GM19099 (cell line): ENCODE results near the gene MTNR1B.

ENCODE experiments used
- POLR2A ChIP-seq: IDR thresholded peaks from 3 replicates; pipeline ENCODE4 v1.6.1; 2011; ENCODE audit warnings: low read depth; ENCODE audit not compliant: insufficient read length; ENCODE audit errors: extremely low read depth

The MTNR1B gene

GRCh38 chr11:93013646-93014045 is 44.2 kb downstream of the MTNR1B start:
- no peak for TF ChIP-seq POLR2A

DNA sequence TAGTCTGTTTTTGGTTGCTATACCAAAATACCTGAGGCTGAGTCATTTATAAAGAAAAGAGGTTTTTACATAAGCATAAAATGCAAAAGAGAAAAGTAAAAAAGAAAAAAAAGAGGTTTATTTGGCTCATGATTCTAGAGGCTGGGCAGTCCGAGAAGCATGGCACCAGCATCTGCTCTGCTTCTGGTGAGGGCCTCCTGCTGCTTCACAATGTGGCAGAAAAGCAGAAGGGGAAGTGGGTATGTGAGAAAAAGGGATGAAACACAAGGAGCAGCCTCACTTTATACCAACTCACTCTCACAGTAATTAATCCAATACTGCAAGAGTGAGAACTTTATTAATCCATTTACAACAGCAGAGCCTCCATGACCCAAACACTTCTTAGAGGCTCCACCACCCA is 47.1 kb downstream of the MTNR1B start:
- no peak for TF ChIP-seq POLR2A

GRCh38 chr11:93017821-93018690 is 48.6 kb downstream of the MTNR1B start:
- TF ChIP-seq POLR2A: no peak

DNA sequence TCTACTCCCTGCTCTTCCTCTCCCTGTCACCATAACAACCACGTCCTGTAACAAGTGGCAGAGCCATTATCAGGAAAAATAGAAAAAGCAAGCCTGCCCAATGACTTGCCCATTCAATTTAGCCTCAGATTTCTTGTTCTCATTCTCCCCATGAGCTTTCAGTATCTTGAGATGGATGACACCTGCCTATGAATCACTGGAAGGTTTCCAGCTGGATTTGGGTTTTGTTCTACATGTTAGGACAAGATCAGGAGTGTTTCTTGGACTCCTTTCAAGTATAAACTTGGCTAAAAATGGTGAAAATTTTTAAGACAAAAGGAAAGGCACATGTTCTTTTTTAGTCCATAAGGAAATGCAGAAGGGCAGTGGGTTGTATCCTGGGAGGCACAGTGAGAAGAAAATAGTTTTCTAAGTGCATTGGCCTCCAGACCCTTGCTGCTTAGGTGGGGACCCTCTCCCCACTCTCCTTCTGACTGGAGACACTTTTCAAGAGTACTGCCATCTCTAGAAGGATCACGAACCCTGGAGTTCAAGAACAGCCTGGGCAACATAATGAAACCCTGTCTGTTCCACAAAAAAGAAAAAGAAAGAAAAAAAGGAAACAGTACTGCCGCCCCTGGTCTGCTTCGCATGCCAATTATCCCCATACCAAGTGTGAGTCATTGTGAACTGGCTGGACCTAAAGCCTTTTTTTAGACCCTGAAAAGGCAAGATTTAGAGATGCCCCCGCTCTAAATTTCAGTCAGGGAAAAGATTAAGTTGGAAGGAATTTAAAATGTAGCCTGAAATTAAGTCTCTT is 51.0 kb downstream of the MTNR1B start:
- TF ChIP-seq POLR2A: no peak

DNA sequence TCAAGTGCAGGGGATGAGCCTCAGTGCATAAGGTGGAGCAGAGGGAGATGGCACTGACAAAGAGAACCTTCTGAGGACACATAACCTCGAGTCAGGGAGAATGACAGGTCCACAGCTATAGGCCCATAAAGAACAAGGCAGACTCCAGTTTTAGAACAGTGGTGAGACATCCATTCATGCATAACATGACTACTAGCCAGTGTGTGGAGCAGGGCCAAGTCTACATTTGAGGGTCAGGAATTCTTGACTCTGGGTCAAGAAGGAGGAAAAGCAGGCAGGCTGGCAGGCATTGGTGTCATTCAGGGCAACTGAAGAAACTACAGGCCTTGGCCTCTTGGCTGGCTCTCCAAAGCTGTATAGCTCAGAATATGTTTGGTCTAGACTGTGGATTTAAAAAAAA is 54.9 kb downstream of the MTNR1B start:
- no peak for TF ChIP-seq POLR2A

GRCh38 chr11:93025558-93026255 is 56.3 kb downstream of the MTNR1B start:
- no peak for TF ChIP-seq POLR2A

- TF ChIP-seq POLR2A: no peak
These were observed 59.6 kb downstream of the MTNR1B start for GRCh38 chr11:93028960-93029522.

- TF ChIP-seq POLR2A: no peak
These were observed 61.9 kb downstream of the MTNR1B start for GRCh38 chr11:93031386-93031785.
